Measurements from ENCODE around the gene AP1AR. TPM values are rescaled to one million over a fixed set of nuclear protein-coding genes. Genes with fewer than 3 reads are reported as not detected.
A peak's percentile ranks its signal among the peaks of the same experiment; 100 is the strongest.

AP1AR gene
- total RNA-seq, 2 experiments from 2014 or later: 3.7 to 4.8 TPM

- no peak for ATAC-seq (ENCODE audit: poor library complexity)
- Mint-ChIP-seq H3K27ac (no peak overlapping the region), H3K4me3 (no peak overlapping the region), H3K4me1 (ENCODE audit: low read depth) (peaks cover 35% of the 10 kb centered on the region), H3K36me3 (ENCODE audit: low read depth) (peaks cover 35% of the 10 kb centered on the region), H3K9me3 (no peaks in the 10 kb centered on the region), H3K27me3 (no peaks in the 10 kb centered on the region)
- Histone ChIP-seq H3K9me3 (ENCODE audit: control insufficient read depth in 1 of 2, insufficient read depth in 1 of 2, low read length in 2 of 2) (no peaks in the 10 kb centered on the region), H3K27me3 (ENCODE audit: control insufficient read depth in 1 of 2, insufficient read depth in 2 of 2, low read length in 2 of 2) (no peaks in the 10 kb centered on the region), H3K27ac (ENCODE audit: low read depth in 1 of 2, low read length in 2 of 2) (no peak overlapping the region), H3K36me3 (ENCODE audit: insufficient read depth, low read length) (peaks cover 32% of the 10 kb centered on the region), H3K4me3 (ENCODE audit: low read length) (no peak overlapping the region), H3K4me1 (ENCODE audit: insufficient read depth, low read length) (peaks cover 5% of the 10 kb centered on the region)
- TF ChIP-seq CTCF (IDR thresholded peaks at IDR 0.05): no peak
- POLR2A ChIA-PET: interaction anchor here (1.1 to 3.4 kb wide), 2 partner anchors 10 to 11 kb away, joined by 3 to 10 read pairs; partner anchors contain the start of gene TIFA
- CTCF ChIA-PET: no interaction called here
- DNase-seq: no peak
- intact Hi-C loops (cut with DNase I, micrococcal nuclease): no loop called here
Measured at GRCh38 chr4:112274959-112275358, 43.4 kb downstream of the AP1AR start.

GRCh38 chr4:112276113-112276512 lies 44.5 kb downstream of the AP1AR start:
- intact Hi-C loops (cut with DNase I, micrococcal nuclease): no loop called here
- TF ChIP-seq CTCF (IDR thresholded peaks at IDR 0.05): no peak
- H3K36me3 ChIP-seq (ENCODE audit: insufficient read depth, low read length): peaks cover 32% of the 10 kb centered on the region
- peaks cover 35% of the 10 kb centered on the region for H3K36me3 Mint-ChIP-seq (ENCODE audit: low read depth)
- H3K9me3 Mint-ChIP-seq: no peaks in the 10 kb centered on the region
- ATAC-seq (ENCODE audit: poor library complexity): no peak
- no peaks in the 10 kb centered on the region for H3K27me3 Mint-ChIP-seq
- H3K4me3 ChIP-seq (ENCODE audit: low read length): no peak overlapping the region
- peaks cover 9% of the 10 kb centered on the region for H3K4me1 ChIP-seq (ENCODE audit: insufficient read depth, low read length)
- no peaks in the 10 kb centered on the region for H3K9me3 ChIP-seq (ENCODE audit: control insufficient read depth in 1 of 2, insufficient read depth in 1 of 2, low read length in 2 of 2)
- H3K27me3 ChIP-seq (ENCODE audit: control insufficient read depth in 1 of 2, insufficient read depth in 2 of 2, low read length in 2 of 2): no peaks in the 10 kb centered on the region
- H3K4me3 Mint-ChIP-seq: no peak overlapping the region
- POLR2A ChIA-PET: interaction anchor here (1.0 to 3.4 kb wide), 2 partner anchors 10 to 21 kb away, joined by 3 to 10 read pairs; partner anchors contain the start of genes ALPK1 and TIFA
- H3K4me1 Mint-ChIP-seq (ENCODE audit: low read depth): peaks cover 47% of the 10 kb centered on the region
- CTCF ChIA-PET: no interaction called here
- DNase-seq: no peak
- H3K27ac ChIP-seq (ENCODE audit: low read depth in 1 of 2, low read length in 2 of 2): no peak overlapping the region
- H3K27ac Mint-ChIP-seq: peak overlapping the region; percentile 13

- Histone ChIP-seq H3K9me3 (ENCODE audit: control insufficient read depth in 1 of 2, insufficient read depth in 1 of 2, low read length in 2 of 2) (no peaks in the 10 kb centered on the region), H3K4me3 (ENCODE audit: low read length) (no peak overlapping the region), H3K27me3 (ENCODE audit: control insufficient read depth in 1 of 2, insufficient read depth in 2 of 2, low read length in 2 of 2) (no peaks in the 10 kb centered on the region), H3K27ac (ENCODE audit: low read depth in 1 of 2, low read length in 2 of 2) (no peak overlapping the region), H3K36me3 (ENCODE audit: insufficient read depth, low read length) (peaks cover 35% of the 10 kb centered on the region), H3K4me1 (ENCODE audit: insufficient read depth, low read length) (peaks cover 9% of the 10 kb centered on the region)
- ATAC-seq (ENCODE audit: poor library complexity) (no peak), DNase-seq (no peak)
- Mint-ChIP-seq H3K36me3 (ENCODE audit: low read depth) (peaks cover 41% of the 10 kb centered on the region), H3K27me3 (no peaks in the 10 kb centered on the region), H3K9me3 (peaks cover 2% of the 10 kb centered on the region), H3K4me1 (ENCODE audit: low read depth) (peaks cover 58% of the 10 kb centered on the region), H3K27ac (peak overlapping the region; percentile 87), H3K4me3 (no peak overlapping the region)
- intact Hi-C loops (cut with DNase I, micrococcal nuclease): no loop called here
- ChIA-PET POLR2A (interaction anchor here (0.6 to 0.9 kb wide), 2 partner anchors 9 to 137 kb away, joined by 3 to 4 read pairs; partner anchors contain the start of gene TIFA), CTCF (no interaction called here)
- TF ChIP-seq CTCF (IDR thresholded peaks at IDR 0.05): no peak
Measured at GRCh38 chr4:112277220-112277619, 45.6 kb downstream of the AP1AR start.

Data from CD4-positive, alpha-beta T cell (primary cell).